ENCODE data around the gene ARHGEF4.
"Not testable (repeated sequence)": the region's sequence is repeated elsewhere in the genome, so short reads cannot be mapped to it uniquely, and the experiment has no call there.

ARHGEF4 gene

DNA sequence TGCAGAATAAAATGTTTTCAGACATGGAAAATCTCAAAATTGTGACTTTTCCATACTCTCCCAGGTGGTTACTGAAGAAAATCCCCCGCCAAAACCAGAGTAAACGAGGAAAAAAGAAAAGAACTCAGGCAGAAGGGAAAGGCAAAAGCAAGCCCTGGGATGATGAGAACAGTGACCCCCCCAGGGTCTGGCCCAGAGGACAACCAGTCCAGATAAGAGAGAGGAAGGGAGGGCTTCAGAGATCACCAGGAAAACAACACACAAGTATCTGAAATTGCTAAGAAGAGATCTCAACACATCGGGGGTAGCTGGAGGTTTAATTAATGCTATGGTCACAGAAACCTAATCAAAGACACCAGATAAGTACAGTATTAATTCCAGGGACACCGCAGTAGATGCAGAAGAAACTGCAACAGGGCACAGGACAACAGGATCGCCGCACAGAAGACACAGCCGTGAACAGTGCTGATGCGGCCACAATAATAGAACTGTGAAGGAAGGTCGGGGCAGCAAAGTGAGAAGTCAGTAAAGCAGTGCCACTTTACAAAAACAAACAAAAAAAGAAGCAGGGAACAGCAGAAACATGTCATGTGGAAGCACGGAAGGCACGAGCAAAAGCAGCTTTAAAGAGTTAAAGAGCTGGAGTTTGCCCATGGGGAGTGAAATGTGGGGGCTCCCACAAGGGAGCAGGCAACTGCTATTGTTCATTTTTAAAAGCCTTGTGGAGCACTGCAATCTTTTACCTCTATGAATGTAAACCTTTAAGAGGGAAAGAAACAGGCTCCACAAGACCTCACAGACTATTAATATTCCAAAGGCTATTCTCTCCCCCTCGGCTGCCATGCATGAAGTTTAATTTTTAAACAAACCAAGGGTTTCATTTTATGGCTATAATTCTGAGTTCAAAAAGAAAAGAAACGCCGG lies 228.1 kb downstream of the ARHGEF4 start:
- Histone ChIP-seq H3K36me3 (ENCODE audit: insufficient read depth, low read length) (peaks cover 50% of the 10 kb centered on the region), H3K4me3 (ENCODE audit: low read length) (no peak overlapping the region), H3K4me1 (ENCODE audit: control insufficient read depth, insufficient read depth, low read length) (no peaks in the 10 kb centered on the region), H3K9me3 (replicated peaks; ENCODE audit: low read length) (no peaks in the 10 kb centered on the region), H3K9ac (ENCODE audit: low read depth, low read length) (no peak overlapping the region), H3K27me3 (ENCODE audit: control insufficient read depth, insufficient read depth, low read length) (no peaks in the 10 kb centered on the region), H3K4me2 (ENCODE audit: low read length) (no peak overlapping the region)

DNA sequence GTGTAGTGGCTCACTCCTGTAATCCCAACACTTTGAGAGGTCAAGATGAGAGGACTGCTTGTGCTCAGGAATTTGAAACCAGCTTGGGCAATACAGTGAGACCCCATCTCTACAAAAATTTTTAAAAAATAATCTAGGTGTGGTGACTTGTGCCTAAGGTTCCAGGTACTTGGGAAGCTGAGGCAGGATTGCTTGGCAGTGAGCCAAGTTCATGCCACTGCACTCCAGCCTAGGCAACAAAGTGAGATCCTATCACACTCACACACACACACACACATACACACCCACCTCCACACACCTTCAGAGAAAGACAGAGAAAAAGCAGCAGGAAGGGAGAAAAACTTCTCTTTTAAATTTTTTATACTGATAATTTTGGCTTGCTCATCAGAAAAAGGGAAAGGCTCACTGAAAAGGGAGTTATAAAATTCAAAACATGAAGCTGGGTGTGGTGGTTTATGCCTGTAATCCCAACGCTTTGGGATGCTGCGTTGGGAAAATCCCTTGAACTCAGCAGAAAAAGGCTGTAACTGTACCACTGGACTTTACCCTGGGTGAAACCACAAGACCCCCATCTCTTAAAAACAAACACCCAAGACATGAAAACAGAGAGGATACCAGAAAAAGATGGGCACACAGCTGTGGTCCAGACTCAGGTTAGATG lies 230.9 kb downstream of the ARHGEF4 start:
- Histone ChIP-seq H3K36me3 (ENCODE audit: insufficient read depth, low read length) (peaks cover 64% of the 10 kb centered on the region), H3K27me3 (ENCODE audit: control insufficient read depth, insufficient read depth, low read length) (no peaks in the 10 kb centered on the region)

GRCh38 chr2:131068172-131068571 lies 231.5 kb downstream of the ARHGEF4 start:
- not testable (repeated sequence) for H3K4me3 ChIP-seq (ENCODE audit: low read length); H3K9me3 ChIP-seq (replicated peaks; ENCODE audit: low read length); H3K4me1 ChIP-seq (ENCODE audit: control insufficient read depth, insufficient read depth, low read length); H3K27me3 ChIP-seq (ENCODE audit: control insufficient read depth, insufficient read depth, low read length); H3K9ac ChIP-seq (ENCODE audit: low read depth, low read length); H3K4me2 ChIP-seq (ENCODE audit: low read length)
- peaks cover 62% of the 10 kb centered on the region for H3K36me3 ChIP-seq (ENCODE audit: insufficient read depth, low read length)

More for the DNA sequence above, 230.9 kb downstream of the ARHGEF4 start:
- Histone ChIP-seq H3K9me3 (replicated peaks; ENCODE audit: low read length) (no peaks in the 10 kb centered on the region), H3K4me1 (ENCODE audit: control insufficient read depth, insufficient read depth, low read length) (no peaks in the 10 kb centered on the region), H3K4me3 (ENCODE audit: low read length) (no peak overlapping the region), H3K9ac (ENCODE audit: low read depth, low read length) (no peak overlapping the region), H3K4me2 (ENCODE audit: low read length) (no peak overlapping the region)

DNA sequence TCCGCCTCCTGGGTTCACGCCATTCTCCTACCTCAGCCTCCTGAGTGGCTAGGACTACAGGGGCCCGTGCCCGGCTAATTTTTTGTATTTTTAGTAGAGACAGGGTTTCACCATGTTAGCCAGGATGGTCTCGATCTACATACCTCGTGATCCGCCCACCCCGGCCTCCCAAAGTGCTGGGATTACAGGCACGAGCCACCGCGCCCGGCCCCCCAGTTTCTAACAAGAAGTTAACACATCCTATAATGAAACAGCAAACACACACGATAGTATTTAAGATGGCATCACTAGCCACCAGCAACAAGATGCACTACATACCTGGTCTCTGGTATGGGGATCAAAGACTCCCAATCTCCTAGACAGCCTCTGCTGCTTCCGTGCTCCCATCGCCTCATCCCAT lies 238.9 kb downstream of the ARHGEF4 start:
- H3K4me3 ChIP-seq (ENCODE audit: low read length); H3K4me1 ChIP-seq (ENCODE audit: control insufficient read depth, insufficient read depth, low read length); H3K9ac ChIP-seq (ENCODE audit: low read depth, low read length); H3K4me2 ChIP-seq (ENCODE audit: low read length); H3K9me3 ChIP-seq (replicated peaks; ENCODE audit: low read length); H3K27me3 ChIP-seq (ENCODE audit: control insufficient read depth, insufficient read depth, low read length): not testable (repeated sequence)
- peaks cover 77% of the 10 kb centered on the region for H3K36me3 ChIP-seq (ENCODE audit: insufficient read depth, low read length)

DNA sequence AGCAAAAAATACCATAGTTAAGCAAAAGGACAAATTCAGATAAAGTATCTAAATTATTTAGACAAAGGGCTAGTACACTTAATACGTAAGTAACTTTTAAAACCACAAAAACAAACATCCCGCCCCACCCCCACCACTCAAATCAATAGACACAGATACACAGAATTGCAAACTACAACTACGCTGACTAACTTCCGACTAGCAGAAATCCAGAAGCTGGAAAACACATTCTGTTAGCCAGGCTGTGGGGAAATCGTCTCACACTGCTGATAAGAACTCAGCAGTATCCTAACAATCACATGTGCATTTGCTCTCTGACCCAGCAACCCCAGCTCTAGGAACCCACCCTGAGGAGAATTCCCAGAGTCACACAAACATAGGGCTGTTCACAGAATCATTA lies 240.0 kb downstream of the ARHGEF4 start:
- Histone ChIP-seq H3K36me3 (ENCODE audit: insufficient read depth, low read length) (peaks cover 76% of the 10 kb centered on the region), H3K4me1 (ENCODE audit: control insufficient read depth, insufficient read depth, low read length) (no peaks in the 10 kb centered on the region), H3K9me3 (replicated peaks; ENCODE audit: low read length) (no peaks in the 10 kb centered on the region), H3K27me3 (ENCODE audit: control insufficient read depth, insufficient read depth, low read length) (no peaks in the 10 kb centered on the region), H3K4me2 (ENCODE audit: low read length) (no peak overlapping the region), H3K4me3 (ENCODE audit: low read length) (no peak overlapping the region), H3K9ac (ENCODE audit: low read depth, low read length) (no peak overlapping the region)

DNA sequence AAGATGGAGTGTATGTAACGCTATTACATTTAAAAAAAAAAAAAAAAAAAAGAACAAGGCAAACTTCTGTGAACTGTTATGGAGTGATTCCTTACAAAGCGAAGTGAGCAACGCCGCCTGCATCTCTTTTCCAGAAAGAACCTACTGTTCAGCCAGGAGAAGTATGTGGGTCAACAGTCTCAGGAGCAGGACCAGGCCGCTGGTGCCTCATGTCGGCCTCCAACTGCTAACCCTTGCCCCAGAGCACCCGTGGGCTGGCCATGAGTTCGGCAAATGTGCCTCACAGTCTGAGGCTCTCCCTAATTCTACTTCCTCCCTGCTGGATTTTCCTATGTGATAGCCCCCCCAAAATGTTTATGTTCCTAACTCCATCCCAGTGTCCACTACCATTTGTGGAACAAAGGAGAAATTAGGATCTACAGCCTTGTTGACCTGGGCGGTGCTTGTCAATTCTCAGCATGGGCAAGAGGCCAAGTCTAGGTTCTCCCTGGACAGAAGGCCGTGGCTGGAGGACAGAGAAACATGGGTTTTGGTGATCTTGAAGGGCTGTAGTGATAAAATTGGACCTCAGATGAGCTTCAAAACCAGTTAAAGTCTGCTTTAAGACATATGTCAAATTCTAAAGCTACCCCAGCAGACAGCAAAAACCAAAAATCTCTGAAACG lies 240.6 kb downstream of the ARHGEF4 start:
- peaks cover 77% of the 10 kb centered on the region for H3K36me3 ChIP-seq (ENCODE audit: insufficient read depth, low read length)

DNA sequence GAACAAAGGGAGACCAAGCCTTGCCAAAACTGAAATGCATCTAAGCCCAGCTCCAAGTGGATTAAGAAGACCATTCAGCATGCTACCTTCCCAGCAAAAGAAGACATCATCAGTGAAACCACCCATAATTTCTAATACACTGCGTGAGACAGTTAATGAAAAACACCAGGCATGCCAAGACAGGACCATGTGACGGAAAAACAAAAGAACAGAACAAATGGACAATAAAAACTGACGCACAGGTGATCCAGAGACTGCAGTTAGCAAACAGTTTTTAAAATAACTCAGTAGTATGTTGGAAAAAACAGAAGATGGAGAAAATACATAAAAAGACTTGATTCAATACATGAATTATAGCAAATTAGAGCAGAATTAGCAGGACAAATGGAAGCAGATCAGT lies 241.3 kb downstream of the ARHGEF4 start:
- Histone ChIP-seq H3K9me3 (replicated peaks; ENCODE audit: low read length) (no peaks in the 10 kb centered on the region), H3K4me2 (ENCODE audit: low read length) (no peak overlapping the region), H3K9ac (ENCODE audit: low read depth, low read length) (no peak overlapping the region), H3K27me3 (ENCODE audit: control insufficient read depth, insufficient read depth, low read length) (no peaks in the 10 kb centered on the region), H3K4me3 (ENCODE audit: low read length) (no peak overlapping the region), H3K36me3 (ENCODE audit: insufficient read depth, low read length) (peaks cover 82% of the 10 kb centered on the region), H3K4me1 (ENCODE audit: control insufficient read depth, insufficient read depth, low read length) (no peaks in the 10 kb centered on the region)

More for the DNA sequence above, 240.6 kb downstream of the ARHGEF4 start:
- Histone ChIP-seq H3K4me3 (ENCODE audit: low read length) (no peak overlapping the region), H3K9me3 (replicated peaks; ENCODE audit: low read length) (no peaks in the 10 kb centered on the region), H3K27me3 (ENCODE audit: control insufficient read depth, insufficient read depth, low read length) (no peaks in the 10 kb centered on the region), H3K9ac (ENCODE audit: low read depth, low read length) (no peak overlapping the region), H3K4me2 (ENCODE audit: low read length) (no peak overlapping the region), H3K4me1 (ENCODE audit: control insufficient read depth, insufficient read depth, low read length) (no peaks in the 10 kb centered on the region)

DNA sequence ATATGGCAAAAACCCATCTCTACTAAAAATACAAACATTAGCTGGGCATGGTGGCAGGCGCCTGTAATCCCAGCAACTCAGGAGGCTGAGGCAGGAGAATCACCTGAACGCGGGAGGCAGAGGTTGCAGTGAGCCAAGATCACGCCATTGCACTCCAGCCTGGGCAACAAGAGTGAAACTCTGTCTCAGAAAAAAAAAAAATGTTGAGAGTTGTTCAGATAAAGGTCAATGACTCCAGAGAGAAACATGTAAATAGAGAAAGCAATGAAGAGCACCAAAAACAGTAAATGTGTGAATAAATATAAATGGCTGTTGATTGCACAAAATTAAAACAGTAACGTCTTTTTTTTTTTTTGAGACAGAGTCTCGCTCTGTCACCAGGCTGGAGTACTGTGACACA lies 243.2 kb downstream of the ARHGEF4 start:
- not testable (repeated sequence) for H3K4me2 ChIP-seq (ENCODE audit: low read length); H3K9ac ChIP-seq (ENCODE audit: low read depth, low read length); H3K9me3 ChIP-seq (replicated peaks; ENCODE audit: low read length); H3K4me1 ChIP-seq (ENCODE audit: control insufficient read depth, insufficient read depth, low read length); H3K4me3 ChIP-seq (ENCODE audit: low read length); H3K27me3 ChIP-seq (ENCODE audit: control insufficient read depth, insufficient read depth, low read length)
- H3K36me3 ChIP-seq (ENCODE audit: insufficient read depth, low read length) = peaks cover 70% of the 10 kb centered on the region

GRCh38 chr2:131081190-131081589 lies 244.5 kb downstream of the ARHGEF4 start:
- Histone ChIP-seq H3K36me3 (ENCODE audit: insufficient read depth, low read length) (peaks cover 70% of the 10 kb centered on the region), H3K4me1 (ENCODE audit: control insufficient read depth, insufficient read depth, low read length) (peaks cover 5% of the 10 kb centered on the region), H3K9ac (ENCODE audit: low read depth, low read length) (no peak overlapping the region), H3K4me3 (ENCODE audit: low read length) (no peak overlapping the region), H3K27me3 (ENCODE audit: control insufficient read depth, insufficient read depth, low read length) (no peaks in the 10 kb centered on the region), H3K9me3 (replicated peaks; ENCODE audit: low read length) (no peaks in the 10 kb centered on the region), H3K4me2 (ENCODE audit: low read length) (no peak overlapping the region)

GRCh38 chr2:131085646-131086045 lies 248.9 kb downstream of the ARHGEF4 start:
- Histone ChIP-seq H3K36me3 (ENCODE audit: insufficient read depth, low read length) (peaks cover 52% of the 10 kb centered on the region), H3K4me3 (ENCODE audit: low read length) (no peak overlapping the region), H3K4me2 (ENCODE audit: low read length) (no peak overlapping the region), H3K9me3 (replicated peaks; ENCODE audit: low read length) (no peaks in the 10 kb centered on the region), H3K27me3 (ENCODE audit: control insufficient read depth, insufficient read depth, low read length) (no peaks in the 10 kb centered on the region), H3K9ac (ENCODE audit: low read depth, low read length) (no peak overlapping the region), H3K4me1 (ENCODE audit: control insufficient read depth, insufficient read depth, low read length) (peaks cover 5% of the 10 kb centered on the region)

DNA sequence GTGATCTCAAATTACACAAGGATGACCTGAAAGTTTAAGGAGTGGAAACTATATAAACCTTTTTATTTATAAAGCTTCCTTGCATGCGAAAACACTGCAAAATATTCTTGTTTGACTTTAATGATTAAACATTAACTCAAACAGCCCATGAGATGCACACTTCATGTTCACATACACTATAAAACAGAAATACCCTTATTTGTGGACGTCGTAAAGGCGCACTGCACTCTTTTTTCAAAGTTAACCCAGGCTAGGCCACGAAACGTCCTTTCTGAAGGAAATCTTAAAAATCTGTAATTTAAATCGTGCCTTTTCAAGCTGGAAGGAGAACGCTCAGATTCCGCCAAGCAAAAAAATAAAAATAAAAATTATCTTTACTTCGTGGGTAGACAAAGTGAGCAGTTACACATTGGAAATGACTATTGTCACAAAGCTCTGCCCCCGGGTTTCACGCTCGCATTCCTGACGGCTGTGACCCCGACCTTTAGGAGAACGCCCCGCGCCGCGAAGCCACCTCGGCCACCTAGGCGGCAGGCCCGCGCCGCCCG lies 255.8 kb downstream of the ARHGEF4 start:
- no peaks in the 10 kb centered on the region for H3K27me3 ChIP-seq (ENCODE audit: control insufficient read depth, insufficient read depth, low read length)
- H3K4me2 ChIP-seq (ENCODE audit: low read length) = peak overlapping the region; percentile 82
- H3K4me3 ChIP-seq (ENCODE audit: low read length) = peak overlapping the region; percentile 100
- H3K9ac ChIP-seq (ENCODE audit: low read depth, low read length) = peak overlapping the region; percentile 99
- H3K4me1 ChIP-seq (ENCODE audit: control insufficient read depth, insufficient read depth, low read length) = no peaks in the 10 kb centered on the region
- no peaks in the 10 kb centered on the region for H3K9me3 ChIP-seq (replicated peaks; ENCODE audit: low read length)
- peaks cover 12% of the 10 kb centered on the region for H3K36me3 ChIP-seq (ENCODE audit: insufficient read depth, low read length)

Data from skeletal muscle satellite cell (primary cell).